Measurements from ENCODE around the gene OPA3. TPM values are rescaled to one million over a fixed set of nuclear protein-coding genes. Genes with fewer than 3 reads are reported as not detected.

The OPA3 gene
- total RNA-seq, 6 experiments from 2014 or later: 13.3 to 15.5 (median 14.3) TPM

GRCh38 chr19:45485305-45486077, 99.1 kb downstream of the OPA3 start:
- Mint-ChIP-seq H3K27me3 (ENCODE audit: insufficient read depth) (no peaks in the 10 kb centered on the region; the same call in 1 of the 2 replicates), H3K9me3 (no peaks in the 10 kb centered on the region), H3K4me3 (peak overlapping the region; percentile 94), H3K36me3 (ENCODE audit: low read depth) (no peaks in the 10 kb centered on the region), H3K4me1 (ENCODE audit: low read depth) (peaks cover 7% of the 10 kb centered on the region), H3K27ac (peak overlapping the region; percentile 82)
- DNase-seq: peak; percentile 94
- TF ChIP-seq CTCF (IDR thresholded peaks at IDR 0.05): peak; percentile 85

GRCh38 chr19:45484273-45484945, 100.2 kb downstream of the OPA3 start:
- H3K36me3 Mint-ChIP-seq (ENCODE audit: low read depth): no peaks in the 10 kb centered on the region
- no peak for DNase-seq
- no peaks in the 10 kb centered on the region; the same call in 1 of the 2 replicates for H3K27me3 Mint-ChIP-seq (ENCODE audit: insufficient read depth)
- no peaks in the 10 kb centered on the region for H3K9me3 Mint-ChIP-seq
- peaks cover 12% of the 10 kb centered on the region for H3K4me1 Mint-ChIP-seq (ENCODE audit: low read depth)
- H3K27ac Mint-ChIP-seq: peak overlapping the region; percentile 32
- no peak overlapping the region for H3K4me3 Mint-ChIP-seq
- TF ChIP-seq CTCF (IDR thresholded peaks at IDR 0.05): no peak

GRCh38 chr19:45483033-45483432, 101.6 kb downstream of the OPA3 start:
- no peaks in the 10 kb centered on the region for H3K36me3 Mint-ChIP-seq (ENCODE audit: low read depth)
- peaks cover 6% of the 10 kb centered on the region; the same call in 1 of the 2 replicates for H3K9me3 Mint-ChIP-seq
- TF ChIP-seq CTCF (IDR thresholded peaks at IDR 0.05): no peak
- peaks cover 9% of the 10 kb centered on the region for H3K27me3 Mint-ChIP-seq (ENCODE audit: insufficient read depth)
- DNase-seq: no peak
- H3K4me1 Mint-ChIP-seq (ENCODE audit: low read depth): peaks cover 22% of the 10 kb centered on the region
- no peak overlapping the region for H3K27ac Mint-ChIP-seq
- H3K4me3 Mint-ChIP-seq: no peak overlapping the region

- Mint-ChIP-seq H3K27ac (peak overlapping the region; percentile 93), H3K36me3 (ENCODE audit: low read depth) (peaks cover 18% of the 10 kb centered on the region), H3K27me3 (ENCODE audit: insufficient read depth) (peaks cover 53% of the 10 kb centered on the region), H3K4me1 (ENCODE audit: low read depth) (peaks cover 58% of the 10 kb centered on the region), H3K4me3 (peak overlapping the region; percentile 89), H3K9me3 (peaks cover 48% of the 10 kb centered on the region)
- TF ChIP-seq CTCF (IDR thresholded peaks at IDR 0.05): peak; percentile 92
- DNase-seq: peak; percentile 90
Observed at GRCh38 chr19:45478454-45479238, 106.0 kb downstream of the OPA3 start.

- TF ChIP-seq CTCF (IDR thresholded peaks at IDR 0.05): 0 out of 2 replicates have a peak, but pooled peaks have one; percentile 40
Observed at GRCh38 chr19:45477713-45478453, 106.7 kb downstream of the OPA3 start.

More at GRCh38 chr19:45477713-45478453, 106.7 kb downstream of the OPA3 start:
- Mint-ChIP-seq H3K27me3 (ENCODE audit: insufficient read depth) (peaks cover 60% of the 10 kb centered on the region), H3K36me3 (ENCODE audit: low read depth) (peaks cover 20% of the 10 kb centered on the region), H3K27ac (peak overlapping the region; percentile 93), H3K4me3 (peak overlapping the region; percentile 89), H3K4me1 (ENCODE audit: low read depth) (peaks cover 65% of the 10 kb centered on the region), H3K9me3 (peaks cover 54% of the 10 kb centered on the region)
- DNase-seq: no peak

Measured in HFFc6 (cell line).